ENCODE data around the gene ZNF367. TPM values are rescaled to one million over a fixed set of nuclear protein-coding genes. Genes with fewer than 3 reads are reported as not detected.

Gene ZNF367
- 45.4 and 55.5 TPM in 2 replicates for total RNA-seq (2014; rRNA removed; shearing (Covaris generic))

DNA sequence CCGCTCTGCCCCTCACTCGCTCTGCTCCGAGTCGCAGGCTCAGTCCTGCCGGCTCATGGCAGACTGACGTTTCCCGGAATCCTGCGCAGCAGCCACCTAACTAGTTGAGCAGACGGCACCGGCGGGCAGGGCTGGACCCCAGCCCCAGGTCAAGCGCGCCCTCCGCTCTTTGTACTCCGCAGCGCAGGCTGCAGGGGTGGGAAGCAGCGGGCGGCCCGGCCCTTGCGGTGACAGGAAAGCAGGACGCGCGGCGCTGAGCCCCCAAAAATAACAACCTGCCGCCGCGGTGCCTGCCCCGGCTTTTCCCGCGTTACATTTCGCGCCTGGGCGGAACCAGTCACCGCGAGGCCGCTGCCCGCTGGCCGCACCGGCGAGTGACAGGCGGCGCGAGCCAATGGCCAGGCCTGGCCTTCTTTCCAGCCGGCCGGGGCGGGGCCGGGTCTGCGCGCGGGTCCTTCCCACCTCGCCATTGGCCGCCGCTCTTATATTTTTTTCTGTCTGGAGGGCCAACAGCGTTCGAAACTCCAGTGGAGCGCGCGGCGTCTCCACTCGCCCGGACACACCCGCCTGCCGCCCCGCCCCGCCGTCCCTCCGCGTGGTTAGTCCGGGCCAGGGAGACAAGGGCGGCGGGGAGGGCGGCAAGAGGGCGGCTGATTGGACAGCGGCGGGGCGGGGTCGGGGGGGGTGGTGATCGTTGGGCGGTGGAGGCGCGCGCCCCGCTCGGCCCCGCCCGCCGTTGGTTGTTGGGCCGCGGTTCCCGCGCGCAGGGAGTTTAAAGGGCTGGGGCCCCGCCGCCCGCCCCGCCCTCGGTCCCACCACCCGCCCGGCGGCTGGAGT is at the start of gene ZNF367:
Gene ZNF367 (minus strand): TSS at position 288 of the 837 bp plus-strand sequence. CDS start 338 bp downstream, outside the sequence.
- peak within 1 kb of the TSS; percentile 77 for H3K4me3 ChIP-seq
- H3K27ac ChIP-seq: peak within 1 kb of the TSS; percentile 96
- DNase-seq (ENCODE audit: low read depth in 1 of 2, low spot score in 2 of 2): peak; percentile 98
- peaks cover 30% of the 10 kb centered on the region for H3K4me1 ChIP-seq (replicated peaks)
- no peaks in the 10 kb centered on the region for H3K9me3 ChIP-seq (replicated peaks)
- H3K27me3 ChIP-seq (replicated peaks): no peaks in the 10 kb centered on the region
- H3K36me3 ChIP-seq: peaks cover 24% of the 10 kb centered on the region

DNA sequence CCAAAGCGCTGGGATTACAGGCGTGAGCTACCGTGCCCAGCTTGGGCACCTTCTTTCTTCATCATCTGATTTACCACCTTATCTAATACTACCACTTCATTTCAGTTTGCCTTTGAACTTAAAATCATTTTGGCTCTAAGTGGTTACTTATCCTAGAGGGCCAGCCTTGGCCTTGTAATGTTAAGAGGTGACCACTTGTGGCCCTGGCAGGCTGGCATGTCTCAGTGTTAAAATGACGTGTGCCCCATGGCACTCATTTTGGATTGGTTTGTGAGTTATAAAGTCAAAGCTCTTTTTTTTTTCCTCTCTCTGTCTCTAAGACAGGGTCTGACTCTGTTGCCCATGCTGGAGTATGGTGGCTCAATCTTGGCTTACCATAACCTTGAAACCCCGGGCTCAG is 49.6 kb upstream of the ZNF367 start:
- no peak overlapping the region for H3K4me3 ChIP-seq
- no peaks in the 10 kb centered on the region for H3K27me3 ChIP-seq (replicated peaks)
- no peaks in the 10 kb centered on the region for H3K9me3 ChIP-seq (replicated peaks)
- peaks cover 67% of the 10 kb centered on the region for H3K36me3 ChIP-seq
- no peak overlapping the region for H3K27ac ChIP-seq
- no peaks in the 10 kb centered on the region for H3K4me1 ChIP-seq (replicated peaks)
- DNase-seq (ENCODE audit: low read depth in 1 of 2, low spot score in 2 of 2): no peak

DNA sequence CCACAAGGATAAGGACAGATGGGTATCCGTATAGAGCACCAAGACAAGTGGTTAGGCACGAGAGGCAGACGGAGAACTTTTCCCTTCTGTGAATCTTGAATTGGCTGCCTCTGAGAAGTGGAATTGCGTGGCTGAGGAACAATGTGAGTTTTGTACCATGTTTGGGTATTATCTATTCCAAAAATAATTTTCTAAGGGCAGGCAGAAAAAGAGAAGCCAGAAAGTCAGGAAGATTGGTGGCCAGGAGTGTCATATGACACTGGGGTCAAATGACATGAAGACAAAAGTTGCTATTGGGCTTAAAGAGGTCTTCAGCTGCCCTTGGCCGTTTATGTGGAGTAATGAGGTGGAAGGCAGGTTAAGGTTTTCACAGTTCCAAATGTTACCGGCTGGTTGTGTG is 46.3 kb upstream of the ZNF367 start:
- Histone ChIP-seq H3K4me1 (replicated peaks) (peaks cover 13% of the 10 kb centered on the region), H3K36me3 (peaks cover 51% of the 10 kb centered on the region), H3K9me3 (replicated peaks) (no peaks in the 10 kb centered on the region), H3K27me3 (replicated peaks) (no peaks in the 10 kb centered on the region), H3K27ac (no peak overlapping the region), H3K4me3 (no peak overlapping the region)
- no peak for DNase-seq (ENCODE audit: low read depth in 1 of 2, low spot score in 2 of 2)

DNA sequence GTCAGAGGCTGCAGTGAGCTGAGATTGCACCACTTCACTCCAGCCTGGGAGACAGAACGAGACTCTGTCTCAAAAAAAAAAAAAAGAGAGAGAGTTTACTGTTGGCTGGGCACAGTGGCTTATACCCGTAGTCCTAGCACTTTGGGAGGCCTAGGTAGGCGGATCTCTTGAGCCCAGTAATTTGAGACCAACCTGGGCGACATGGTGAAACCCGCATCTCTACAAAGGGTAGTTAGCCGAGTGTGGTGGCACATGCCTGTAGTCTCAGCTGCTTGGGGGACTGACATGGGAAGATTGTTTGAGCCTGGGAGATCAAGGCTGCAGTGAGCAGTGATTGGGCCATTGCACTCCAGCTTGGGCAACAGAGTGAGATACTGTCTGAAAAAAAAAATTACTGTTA is 44.4 kb upstream of the ZNF367 start:
- no peak for DNase-seq (ENCODE audit: low read depth in 1 of 2, low spot score in 2 of 2)
- Histone ChIP-seq H3K4me3 (no peak overlapping the region), H3K27ac (no peak overlapping the region)

DNA sequence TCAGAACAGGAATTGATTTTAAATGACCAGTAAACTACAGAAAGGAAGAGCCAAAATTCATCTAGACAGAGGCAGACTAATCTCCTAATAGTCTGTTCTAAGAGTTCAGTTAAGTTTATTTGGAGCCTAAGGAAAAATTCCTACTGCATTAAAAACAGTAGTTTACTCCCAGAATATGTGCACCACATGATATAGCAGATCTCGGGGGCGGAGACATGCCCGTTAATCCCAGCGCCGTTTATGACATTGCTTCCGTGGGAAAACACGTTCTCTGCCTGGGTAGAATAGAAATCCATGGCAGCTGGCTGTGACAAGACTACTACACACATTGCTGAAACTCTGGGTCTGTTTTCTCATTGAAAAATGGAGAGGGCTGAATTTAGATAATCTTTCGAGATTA is 43.2 kb upstream of the ZNF367 start:
- peaks cover 21% of the 10 kb centered on the region for H3K4me1 ChIP-seq (replicated peaks)
- no peak for DNase-seq (ENCODE audit: low read depth in 1 of 2, low spot score in 2 of 2)
- no peak overlapping the region for H3K4me3 ChIP-seq
- H3K36me3 ChIP-seq: peaks cover 36% of the 10 kb centered on the region
- H3K27me3 ChIP-seq (replicated peaks): no peaks in the 10 kb centered on the region
- no peaks in the 10 kb centered on the region for H3K9me3 ChIP-seq (replicated peaks)
- H3K27ac ChIP-seq: no peak overlapping the region

More for the DNA sequence above, 44.4 kb upstream of the ZNF367 start:
- peaks cover 21% of the 10 kb centered on the region for H3K4me1 ChIP-seq (replicated peaks)
- no peaks in the 10 kb centered on the region for H3K9me3 ChIP-seq (replicated peaks)
- peaks cover 42% of the 10 kb centered on the region for H3K36me3 ChIP-seq
- no peaks in the 10 kb centered on the region for H3K27me3 ChIP-seq (replicated peaks)

DNA sequence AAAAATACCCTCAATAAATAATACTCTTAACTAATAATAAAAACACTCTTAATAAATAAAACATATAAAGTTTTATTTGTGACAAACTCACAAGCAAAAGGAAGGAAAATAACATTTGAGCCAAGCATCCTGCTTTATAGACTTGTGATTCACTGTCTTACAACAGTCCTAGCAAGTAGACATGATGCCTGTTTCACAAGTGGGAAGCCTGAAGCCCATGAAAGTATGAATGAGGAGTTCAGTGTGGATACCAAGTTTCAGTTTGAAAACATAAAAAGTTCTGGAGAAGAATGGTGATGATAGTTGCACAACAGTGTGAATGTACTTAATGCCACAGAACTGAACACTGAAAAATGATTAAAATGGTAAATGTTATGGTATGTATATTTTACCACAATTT is 42.7 kb upstream of the ZNF367 start:
- H3K9me3 ChIP-seq (replicated peaks): no peaks in the 10 kb centered on the region
- peaks cover 21% of the 10 kb centered on the region for H3K4me1 ChIP-seq (replicated peaks)
- H3K27ac ChIP-seq: 0 out of 2 replicates have a peak overlapping the region, but pooled peaks have one; percentile 13
- H3K36me3 ChIP-seq: peaks cover 33% of the 10 kb centered on the region
- no peak overlapping the region for H3K4me3 ChIP-seq
- H3K27me3 ChIP-seq (replicated peaks): no peaks in the 10 kb centered on the region
- DNase-seq (ENCODE audit: low read depth in 1 of 2, low spot score in 2 of 2): no peak

DNA sequence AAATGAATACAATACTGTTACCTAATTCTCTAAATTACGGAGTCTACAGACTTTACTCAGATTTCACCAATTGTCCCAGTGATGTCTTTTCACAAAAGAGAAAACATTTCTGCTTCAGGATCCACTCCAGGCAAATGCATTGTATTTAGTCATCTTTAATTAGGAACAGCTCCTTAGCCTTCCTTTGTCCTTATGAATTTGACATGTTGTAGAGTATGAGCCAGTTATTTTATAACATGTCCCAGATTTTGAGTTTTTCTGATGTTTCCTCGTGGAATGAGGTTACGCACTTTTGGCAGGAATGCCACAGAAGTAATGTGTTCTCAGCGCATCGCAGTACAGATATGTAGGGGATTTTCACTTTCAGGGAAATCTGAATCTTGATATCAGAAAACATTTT is 42.3 kb upstream of the ZNF367 start:
- H3K9me3 ChIP-seq (replicated peaks): no peaks in the 10 kb centered on the region
- peaks cover 29% of the 10 kb centered on the region for H3K36me3 ChIP-seq
- H3K27ac ChIP-seq: 0 out of 2 replicates have a peak overlapping the region, but pooled peaks have one; percentile 13
- no peak overlapping the region for H3K4me3 ChIP-seq
- no peak for DNase-seq (ENCODE audit: low read depth in 1 of 2, low spot score in 2 of 2)
- H3K27me3 ChIP-seq (replicated peaks): no peaks in the 10 kb centered on the region
- peaks cover 21% of the 10 kb centered on the region for H3K4me1 ChIP-seq (replicated peaks)

DNA sequence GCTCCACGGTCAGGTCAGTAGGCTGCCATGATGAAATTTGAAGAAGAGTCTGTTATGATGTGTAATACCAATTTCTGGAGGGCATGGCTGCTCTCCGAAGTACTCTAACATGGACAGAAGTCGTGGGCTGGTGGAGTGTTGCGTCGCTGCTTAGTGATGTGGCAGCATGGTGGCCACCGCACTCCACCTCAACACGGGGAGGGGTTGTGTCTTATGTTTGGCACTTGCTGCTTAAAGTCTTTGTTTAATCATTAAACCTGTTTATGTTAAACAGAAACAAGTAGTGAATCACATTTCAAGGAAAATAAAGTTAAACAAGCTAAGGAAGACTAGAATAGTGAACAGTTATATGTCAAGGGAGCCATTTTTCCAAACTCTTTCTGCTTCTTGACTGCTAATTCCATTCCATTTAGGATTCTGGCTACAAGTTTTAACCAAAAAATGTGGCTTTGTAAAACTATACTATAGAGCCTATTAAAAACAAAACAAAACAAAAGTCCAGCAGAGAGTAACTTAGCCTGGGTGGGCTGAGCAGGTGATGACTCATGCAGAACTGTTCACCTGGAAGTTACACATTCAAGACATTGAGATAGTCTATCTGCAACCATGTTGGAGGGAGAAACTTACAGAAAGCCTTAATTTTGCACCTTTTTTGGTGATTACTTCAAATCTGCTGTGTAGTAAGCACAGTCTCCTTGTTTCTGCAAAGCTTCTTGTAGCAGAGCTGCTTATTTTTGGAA is 41.3 kb upstream of the ZNF367 start:
- H3K36me3 ChIP-seq: peaks cover 22% of the 10 kb centered on the region
- H3K27ac ChIP-seq: peak overlapping the region; percentile 13; the same call in 1 of the 2 replicates
- peaks cover 21% of the 10 kb centered on the region for H3K4me1 ChIP-seq (replicated peaks)
- H3K4me3 ChIP-seq: no peak overlapping the region
- peak in 1 of 2 experiments; percentile 49 for DNase-seq (ENCODE audit: low read depth in 1 of 2, low spot score in 2 of 2)
- H3K9me3 ChIP-seq (replicated peaks): no peaks in the 10 kb centered on the region
- no peaks in the 10 kb centered on the region for H3K27me3 ChIP-seq (replicated peaks)

DNA sequence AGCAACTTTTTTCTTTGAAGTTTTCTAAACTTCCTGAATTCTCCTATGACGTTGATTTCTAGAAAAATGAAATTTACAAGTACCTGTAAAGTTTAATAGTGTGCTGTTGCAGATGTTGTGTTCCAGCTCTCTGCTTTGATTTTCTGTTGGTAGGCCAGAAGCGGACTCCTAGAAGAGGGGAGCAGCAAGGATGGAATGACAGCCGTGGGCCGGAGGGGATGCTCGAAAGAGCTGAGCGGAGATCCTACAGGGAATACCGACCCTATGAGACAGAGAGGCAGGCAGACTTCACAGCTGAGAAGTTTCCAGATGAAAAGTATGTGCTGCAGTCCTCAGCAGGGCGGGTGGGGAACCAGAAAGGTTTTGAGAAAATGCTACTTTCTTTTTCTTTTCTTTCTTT is 40.1 kb upstream of the ZNF367 start:
- DNase-seq (ENCODE audit: low read depth in 1 of 2, low spot score in 2 of 2): no peak
- Histone ChIP-seq H3K36me3 (peaks cover 17% of the 10 kb centered on the region), H3K27ac (no peak overlapping the region), H3K4me3 (no peak overlapping the region), H3K27me3 (replicated peaks) (no peaks in the 10 kb centered on the region), H3K4me1 (replicated peaks) (peaks cover 21% of the 10 kb centered on the region), H3K9me3 (replicated peaks) (no peaks in the 10 kb centered on the region)

DNA sequence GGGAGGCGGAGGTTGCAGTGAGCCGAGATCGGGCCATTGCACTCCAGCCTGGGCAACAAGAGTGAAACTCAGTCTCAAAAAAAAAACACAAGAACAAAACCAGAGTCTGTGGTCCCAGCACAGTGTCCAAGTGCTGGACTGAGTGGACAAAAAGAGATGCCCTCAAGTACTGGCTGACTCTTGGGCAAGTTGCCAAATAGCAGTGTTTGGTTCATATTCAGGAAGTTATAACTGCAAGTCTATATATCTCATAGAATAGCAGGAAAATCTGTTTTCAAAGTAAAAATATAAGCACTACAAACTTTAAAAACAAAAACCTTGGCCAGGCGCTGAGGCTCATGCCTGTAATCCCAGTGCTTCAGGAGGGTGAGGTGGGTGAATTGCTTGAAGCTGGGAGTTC is 39.1 kb upstream of the ZNF367 start:
- Histone ChIP-seq H3K4me3 (no peak overlapping the region), H3K9me3 (replicated peaks) (no peaks in the 10 kb centered on the region), H3K4me1 (replicated peaks) (peaks cover 24% of the 10 kb centered on the region), H3K27ac (no peak overlapping the region), H3K36me3 (peaks cover 17% of the 10 kb centered on the region), H3K27me3 (replicated peaks) (no peaks in the 10 kb centered on the region)
- no peak for DNase-seq (ENCODE audit: low read depth in 1 of 2, low spot score in 2 of 2)

DNA sequence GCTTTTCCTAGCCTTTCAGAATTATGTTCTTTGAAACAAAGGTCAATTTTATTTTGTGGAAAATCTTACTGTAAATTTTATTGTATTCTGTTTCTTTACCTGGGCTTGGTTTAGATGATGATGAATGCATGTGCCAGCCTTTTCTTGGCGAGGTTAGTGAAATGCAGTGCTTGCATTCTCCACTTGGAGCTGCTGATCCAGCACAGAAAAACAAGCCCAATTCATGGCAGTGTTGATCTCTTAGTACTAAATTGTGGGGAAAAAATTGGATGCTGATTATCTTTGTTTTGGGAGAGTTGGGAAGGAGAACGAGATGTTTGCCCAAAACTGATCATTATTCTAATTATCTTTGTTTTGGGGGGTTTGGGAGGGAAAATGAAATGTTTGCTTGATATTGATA is 35.5 kb upstream of the ZNF367 start:
- H3K4me1 ChIP-seq (replicated peaks): peaks cover 7% of the 10 kb centered on the region
- H3K27me3 ChIP-seq (replicated peaks): no peaks in the 10 kb centered on the region
- H3K36me3 ChIP-seq: peaks cover under 1% of the 10 kb centered on the region
- no peak for DNase-seq (ENCODE audit: low read depth in 1 of 2, low spot score in 2 of 2)
- 0 out of 2 replicates have a peak, but pooled peaks cover 2% of the 10 kb centered on the region for H3K9me3 ChIP-seq (replicated peaks)
- no peak overlapping the region for H3K4me3 ChIP-seq
- no peak overlapping the region for H3K27ac ChIP-seq

DNA sequence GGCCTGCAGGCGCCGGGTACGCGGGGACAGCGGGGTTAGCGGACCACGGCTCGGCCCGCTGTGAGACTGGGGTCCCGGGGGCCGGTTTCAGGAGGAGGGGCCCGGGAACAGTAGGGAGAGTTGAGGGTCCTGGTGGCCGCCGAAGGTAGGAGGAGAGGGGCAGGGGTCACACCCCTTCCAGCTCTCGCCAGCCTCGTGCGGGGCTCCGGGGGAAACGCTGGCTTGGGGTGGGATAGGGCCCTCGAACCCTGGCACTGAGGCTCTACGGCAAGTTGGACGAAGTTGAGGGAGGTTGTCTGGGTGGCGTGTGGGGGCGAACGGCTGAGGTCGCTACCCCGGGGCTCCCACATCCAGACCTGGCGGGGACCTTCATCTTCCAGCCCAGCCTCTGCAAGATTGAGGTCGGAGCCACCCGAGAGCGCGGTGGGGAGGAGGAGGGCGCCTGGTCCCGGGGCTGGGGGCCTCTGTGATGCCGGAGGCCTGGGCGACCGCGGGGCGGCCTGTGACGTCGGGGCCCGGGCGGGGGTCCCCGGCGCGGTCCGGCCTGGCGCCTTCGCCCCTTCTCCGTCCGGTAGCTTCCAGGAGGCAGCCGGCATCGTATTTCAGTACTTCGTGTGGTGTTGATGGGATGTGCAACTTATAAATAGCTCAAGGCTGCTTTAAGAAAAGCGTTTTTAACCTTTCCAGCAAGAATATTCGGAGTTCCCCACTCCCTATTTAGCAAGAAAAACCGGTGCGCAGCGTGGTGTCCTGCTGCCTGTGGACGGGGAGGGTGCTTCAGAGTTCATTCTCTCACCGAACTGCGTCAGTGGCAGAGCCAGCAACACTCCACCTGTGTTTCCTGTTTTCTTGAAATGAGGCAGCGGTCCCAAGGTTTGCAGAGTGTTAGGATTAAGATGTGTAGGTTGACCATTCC is 32.7 kb upstream of the ZNF367 start:
- 0 out of 2 replicates have a peak, but pooled peaks cover 2% of the 10 kb centered on the region for H3K9me3 ChIP-seq (replicated peaks)
- H3K4me3 ChIP-seq: peak overlapping the region; percentile 93
- no peaks in the 10 kb centered on the region; the same call in 1 of the 2 replicates for H3K36me3 ChIP-seq
- H3K4me1 ChIP-seq (replicated peaks): peaks cover 7% of the 10 kb centered on the region
- peak; percentile 30 to 41 for DNase-seq (ENCODE audit: low read depth in 1 of 2, low spot score in 2 of 2)
- H3K27ac ChIP-seq: 0 out of 2 replicates have a peak overlapping the region, but pooled peaks have one; percentile 59
- H3K27me3 ChIP-seq (replicated peaks): no peaks in the 10 kb centered on the region
